Measurements from ENCODE around the gene TRIP10.

DNA sequence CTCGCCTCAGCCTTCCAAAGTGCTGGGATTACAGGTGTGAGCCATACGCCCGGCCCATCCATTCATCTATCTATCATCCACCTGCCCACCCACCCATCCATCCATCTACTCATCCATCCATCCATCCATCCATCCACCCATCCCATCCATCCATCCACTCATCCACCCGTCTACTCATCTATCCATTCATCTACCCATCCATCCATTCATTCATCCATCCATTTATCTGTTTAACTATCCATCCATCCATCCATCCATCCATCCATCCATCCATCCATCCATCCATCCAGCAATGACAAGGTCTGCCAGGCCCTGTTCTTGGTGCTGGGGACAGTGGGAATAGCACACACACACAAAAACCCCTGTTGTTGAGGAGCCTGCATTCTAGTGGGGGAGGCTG, 37.5 kb downstream of the TRIP10 start:
- TF ChIP-seq, protein P1, sequence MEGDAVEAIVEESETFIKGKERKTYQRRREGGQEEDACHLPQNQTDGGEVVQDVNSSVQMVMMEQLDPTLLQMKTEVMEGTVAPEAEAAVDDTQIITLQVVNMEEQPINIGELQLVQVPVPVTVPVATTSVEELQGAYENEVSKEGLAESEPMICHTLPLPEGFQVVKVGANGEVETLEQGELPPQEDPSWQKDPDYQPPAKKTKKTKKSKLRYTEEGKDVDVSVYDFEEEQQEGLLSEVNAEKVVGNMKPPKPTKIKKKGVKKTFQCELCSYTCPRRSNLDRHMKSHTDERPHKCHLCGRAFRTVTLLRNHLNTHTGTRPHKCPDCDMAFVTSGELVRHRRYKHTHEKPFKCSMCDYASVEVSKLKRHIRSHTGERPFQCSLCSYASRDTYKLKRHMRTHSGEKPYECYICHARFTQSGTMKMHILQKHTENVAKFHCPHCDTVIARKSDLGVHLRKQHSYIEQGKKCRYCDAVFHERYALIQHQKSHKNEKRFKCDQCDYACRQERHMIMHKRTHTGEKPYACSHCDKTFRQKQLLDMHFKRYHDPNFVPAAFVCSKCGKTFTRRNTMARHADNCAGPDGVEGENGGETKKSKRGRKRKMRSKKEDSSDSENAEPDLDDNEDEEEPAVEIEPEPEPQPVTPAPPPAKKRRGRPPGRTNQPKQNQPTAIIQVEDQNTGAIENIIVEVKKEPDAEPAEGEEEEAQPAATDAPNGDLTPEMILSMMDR (IDR thresholded peaks at IDR 0.05 in 2 of 3, conservative IDR thresholded peaks at IDR 0.05 in 1 of 3; ENCODE audit: control insufficient read depth in 2 of 3, extremely low read depth in 1 of 3, insufficient read depth in 1 of 3, low read depth in 3 of 3, low read length in 3 of 3): no peak
- no peak for TF ChIP-seq EP300 (IDR thresholded peaks at IDR 0.05; ENCODE audit: borderline replicate concordance in 1 of 2, control insufficient read depth in 1 of 2, low read depth in 2 of 2, low read length in 2 of 2)
- TF ChIP-seq SIN3A (IDR thresholded peaks at IDR 0.05; ENCODE audit: low read depth, low read length): no peak
- TF ChIP-seq ETV6 (conservative IDR thresholded peaks at IDR 0.05 in 1 of 2, IDR thresholded peaks at IDR 0.05 in 1 of 2; ENCODE audit: borderline replicate concordance in 1 of 2, low read depth in 1 of 2): no peak
- no peak for TF ChIP-seq EZH2 (IDR thresholded peaks at IDR 0.05; ENCODE audit: borderline replicate concordance, control insufficient read depth, low read depth, low read length)
- no peak for TF ChIP-seq POLR2A (IDR thresholded peaks at IDR 0.05; ENCODE audit: low read depth, low read length)
- no peak for TF ChIP-seq MAX (IDR thresholded peaks at IDR 0.05; ENCODE audit: low read depth, low read length)
- no peak for TF ChIP-seq FOXK2 (IDR thresholded peaks at IDR 0.05)
- TF ChIP-seq CBFB (IDR thresholded peaks at IDR 0.05; ENCODE audit: low read depth): no peak
- TF ChIP-seq IRF3 (IDR thresholded peaks at IDR 0.05): no peak
- TF ChIP-seq TCF12 (IDR thresholded peaks at IDR 0.05; ENCODE audit: low read depth, low read length): no peak
- TF ChIP-seq SUZ12 (IDR thresholded peaks at IDR 0.05; ENCODE audit: unreplicated experiment): no peak
- TF ChIP-seq, protein P2, sequence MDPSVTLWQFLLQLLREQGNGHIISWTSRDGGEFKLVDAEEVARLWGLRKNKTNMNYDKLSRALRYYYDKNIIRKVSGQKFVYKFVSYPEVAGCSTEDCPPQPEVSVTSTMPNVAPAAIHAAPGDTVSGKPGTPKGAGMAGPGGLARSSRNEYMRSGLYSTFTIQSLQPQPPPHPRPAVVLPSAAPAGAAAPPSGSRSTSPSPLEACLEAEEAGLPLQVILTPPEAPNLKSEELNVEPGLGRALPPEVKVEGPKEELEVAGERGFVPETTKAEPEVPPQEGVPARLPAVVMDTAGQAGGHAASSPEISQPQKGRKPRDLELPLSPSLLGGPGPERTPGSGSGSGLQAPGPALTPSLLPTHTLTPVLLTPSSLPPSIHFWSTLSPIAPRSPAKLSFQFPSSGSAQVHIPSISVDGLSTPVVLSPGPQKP (IDR thresholded peaks at IDR 0.05; ENCODE audit: low read depth, low read length): no peak

Measured in GM12878 (cell line).